GM23338 (cell line): ENCODE measurements around the gene ZFP64. TPM values are rescaled to one million over a fixed set of nuclear protein-coding genes. Genes with fewer than 3 reads are reported as not detected.

Source experiments
- ATAC-seq: fragments of 200-7000 bp; cut with Tn5 transposase; 3 replicates; pipeline ENCODE4 v1.9.1; 2020
- DNase-seq: peaks from one replicate; pipeline ENCODE4 v3.0.0-alpha.2; 2015; ENCODE audit warnings: low spot score
- H2AFZ ChIP-seq: fragments of 200-600 bp; sonication (generic); 2 replicates; pipeline ENCODE4 v1.8.0; 2016; ENCODE audit warnings: antibody characterized with exemption, mild to moderate bottlenecking, moderate library complexity
- H3F3A ChIP-seq: fragments of 200-600 bp; sonication (generic); replicated peaks from 2 replicates; pipeline ENCODE4 v1.8.0; 2017; ENCODE audit warnings: antibody characterized with exemption, mixed run types, low read depth
- H3K27ac ChIP-seq: fragments of 200-600 bp; sonication (generic); 2 replicates; pipeline ENCODE4 v1.6.1; 2016; ENCODE audit warnings: low read depth
- H3K27me3 ChIP-seq: fragments of 200-600 bp; sonication (generic); 2 replicates; pipeline ENCODE4 v1.8.0; 2016; ENCODE audit warnings: mild to moderate bottlenecking, mixed run types, moderate library complexity; ENCODE audit not compliant: insufficient read depth
- H3K36me3 ChIP-seq: fragments of 200-600 bp; sonication (generic); 2 replicates; pipeline ENCODE4 v1.8.0; 2016; ENCODE audit warnings: mild to moderate bottlenecking; ENCODE audit not compliant: insufficient read depth
- H3K4me1 ChIP-seq: fragments of 200-600 bp; sonication (generic); 2 replicates; pipeline ENCODE4 v1.8.0; 2016; ENCODE audit warnings: mild to moderate bottlenecking, moderate library complexity; ENCODE audit not compliant: insufficient read depth
- H3K4me2 ChIP-seq: fragments of 200-600 bp; sonication (generic); 2 replicates; pipeline ENCODE4 v1.7.1; 2017; ENCODE audit warnings: mixed run types
- H3K4me3 ChIP-seq: fragments of 200-600 bp; sonication (generic); 2 replicates; pipeline ENCODE4 v1.6.1; 2016; ENCODE audit warnings: mixed run types
- H3K79me2 ChIP-seq: fragments of 200-600 bp; sonication (generic); replicated peaks from 2 replicates; pipeline ENCODE4 v1.8.0; 2017; ENCODE audit warnings: mild to moderate bottlenecking; ENCODE audit not compliant: insufficient read depth
- H3K9me2 ChIP-seq: fragments of 200-600 bp; sonication (generic); 2 replicates; pipeline ENCODE4 v1.8.0; 2017; ENCODE audit not compliant: insufficient read depth
- H4K20me1 ChIP-seq: fragments of 200-600 bp; sonication (generic); replicated peaks from 2 replicates; pipeline ENCODE4 v1.8.0; 2017; ENCODE audit warnings: mild to moderate bottlenecking; ENCODE audit not compliant: insufficient read depth
- H3K27ac Mint-ChIP-seq: 2 replicates; pipeline ENCODE4 v1.8.0; 2020; ENCODE audit warnings: inconsistent platforms, mild to moderate bottlenecking, moderate library complexity, mixed read lengths
- H3K27me3 Mint-ChIP-seq: 3 replicates; pipeline ENCODE4 v1.8.0; 2022; ENCODE audit warnings: low read depth, mild to moderate bottlenecking, moderate library complexity, mixed read lengths, inconsistent platforms; ENCODE audit not compliant: insufficient read depth, poor library complexity
- H3K36me3 Mint-ChIP-seq: 3 replicates; pipeline ENCODE4 v1.8.0; 2021; ENCODE audit warnings: low read depth, mild to moderate bottlenecking, inconsistent platforms, moderate library complexity, mixed read lengths
- H3K4me1 Mint-ChIP-seq: 3 replicates; pipeline ENCODE4 v1.8.0; 2020; ENCODE audit warnings: mild to moderate bottlenecking, inconsistent platforms, mixed read lengths
- H3K4me3 Mint-ChIP-seq: 3 replicates; pipeline ENCODE4 v1.8.0; 2021; ENCODE audit warnings: moderate library complexity, mild to moderate bottlenecking, inconsistent platforms, mixed read lengths
- H3K9me3 Mint-ChIP-seq: 3 replicates; pipeline ENCODE4 v1.8.0; 2020; ENCODE audit warnings: moderate library complexity, mild to moderate bottlenecking, inconsistent platforms, mixed read lengths
- CREB1 ChIP-seq: fragments of 250-450 bp; sonication (Bioruptor Pico); IDR thresholded peaks from 2 replicates; pipeline ENCODE4 v1.5.0; 2020; ENCODE audit warnings: low read depth, mild to moderate bottlenecking, moderate library complexity
- EZH2 ChIP-seq: fragments of 200-600 bp; sonication (generic); IDR thresholded peaks from one replicate; pipeline ENCODE4 v1.8.0; 2017; ENCODE audit warnings: antibody characterized with exemption, mild to moderate bottlenecking, low read depth; ENCODE audit not compliant: unreplicated experiment
- NANOG ChIP-seq: IDR thresholded peaks from 2 replicates; pipeline ENCODE4 v1.6.1; 2016; ENCODE audit warnings: antibody characterized with exemption, borderline replicate concordance
- REST ChIP-seq: IDR thresholded peaks from one replicate; pipeline ENCODE4 v1.6.1; 2018; ENCODE audit warnings: antibody characterized with exemption; ENCODE audit not compliant: unreplicated experiment
- STAT1 ChIP-seq: IDR thresholded peaks from one replicate; pipeline ENCODE4 v1.6.1; 2016; ENCODE audit warnings: antibody characterized with exemption; ENCODE audit not compliant: unreplicated experiment
- ZNF114 ChIP-seq: fragments of 250-450 bp; sonication (Bioruptor Pico); IDR thresholded peaks from 2 replicates; pipeline ENCODE4 v1.5.0; 2020; ENCODE audit warnings: mild to moderate bottlenecking, moderate library complexity
- ZNF331 ChIP-seq: fragments of 250-450 bp; sonication (Bioruptor Pico); IDR thresholded peaks from 2 replicates; pipeline ENCODE4 v1.5.0; 2020; ENCODE audit warnings: low read depth, mild to moderate bottlenecking, moderate library complexity
- polyA plus RNA-seq: library from polyadenylated mRNA; unstranded; fragments of >200 nt; fragmentation: Nextera tagmentation; extraction: Ambion mirVana; gene quantifications from 2 replicates; pipeline ENCODE4 v1.2.1, GENCODE V29; 2016
- total RNA-seq: library from RNA; depleted of rRNA; stranded (reverse); fragments of >200 nt; shearing (Covaris generic); gene quantifications from 2 replicates; pipeline ENCODE4 v1.2.3, GENCODE V29; 2014
- TF ChIP-seq, protein P1 (sequence below): fragments of 250-450 bp; sonication (Bioruptor Pico); IDR thresholded peaks from 2 replicates; pipeline ENCODE4 v1.5.0; 2020; ENCODE audit warnings: mild to moderate bottlenecking, moderate library complexity

The ZFP64 gene
- total and polyA plus RNA-seq, 2 experiments from 2014 or later, result 9.6 to 30.4 TPM

GRCh38 chr20:52209154-52209571 is 17.6 kb upstream of the ZFP64 start:
- H3K27ac ChIP-seq, result no peak overlapping the region

More at GRCh38 chr20:52209154-52209571, 17.6 kb upstream of the ZFP64 start:
- Mint-ChIP-seq H3K4me1 (peaks cover 20% of the 10 kb centered on the region), H3K4me3 (peak overlapping the region; percentile 23; the same call in 2 of the 3 replicates), H3K36me3 (peaks cover 6% of the 10 kb centered on the region; the same call in 1 of the 3 replicates), H3K27ac (peak overlapping the region; percentile 40), H3K9me3 (peaks cover 10% of the 10 kb centered on the region; the same call in 2 of the 3 replicates), H3K27me3 (peaks cover 4% of the 10 kb centered on the region)
- no peaks in the 10 kb centered on the region for H3K27me3 ChIP-seq
- H3K9me2 ChIP-seq, result no peaks in the 10 kb centered on the region; the same call in 1 of the 2 replicates
- ATAC-seq (peak; percentile 92), DNase-seq (peak; percentile 81)
- H2AFZ ChIP-seq, result no peak overlapping the region
- H3K4me1 ChIP-seq, result peaks cover 9% of the 10 kb centered on the region
- H3K36me3 ChIP-seq, result no peaks in the 10 kb centered on the region
- H3F3A ChIP-seq, result no peaks in the 10 kb centered on the region
- no peak overlapping the region; the same call in 1 of the 2 replicates for H3K4me2 ChIP-seq
- TF ChIP-seq, protein P1, sequence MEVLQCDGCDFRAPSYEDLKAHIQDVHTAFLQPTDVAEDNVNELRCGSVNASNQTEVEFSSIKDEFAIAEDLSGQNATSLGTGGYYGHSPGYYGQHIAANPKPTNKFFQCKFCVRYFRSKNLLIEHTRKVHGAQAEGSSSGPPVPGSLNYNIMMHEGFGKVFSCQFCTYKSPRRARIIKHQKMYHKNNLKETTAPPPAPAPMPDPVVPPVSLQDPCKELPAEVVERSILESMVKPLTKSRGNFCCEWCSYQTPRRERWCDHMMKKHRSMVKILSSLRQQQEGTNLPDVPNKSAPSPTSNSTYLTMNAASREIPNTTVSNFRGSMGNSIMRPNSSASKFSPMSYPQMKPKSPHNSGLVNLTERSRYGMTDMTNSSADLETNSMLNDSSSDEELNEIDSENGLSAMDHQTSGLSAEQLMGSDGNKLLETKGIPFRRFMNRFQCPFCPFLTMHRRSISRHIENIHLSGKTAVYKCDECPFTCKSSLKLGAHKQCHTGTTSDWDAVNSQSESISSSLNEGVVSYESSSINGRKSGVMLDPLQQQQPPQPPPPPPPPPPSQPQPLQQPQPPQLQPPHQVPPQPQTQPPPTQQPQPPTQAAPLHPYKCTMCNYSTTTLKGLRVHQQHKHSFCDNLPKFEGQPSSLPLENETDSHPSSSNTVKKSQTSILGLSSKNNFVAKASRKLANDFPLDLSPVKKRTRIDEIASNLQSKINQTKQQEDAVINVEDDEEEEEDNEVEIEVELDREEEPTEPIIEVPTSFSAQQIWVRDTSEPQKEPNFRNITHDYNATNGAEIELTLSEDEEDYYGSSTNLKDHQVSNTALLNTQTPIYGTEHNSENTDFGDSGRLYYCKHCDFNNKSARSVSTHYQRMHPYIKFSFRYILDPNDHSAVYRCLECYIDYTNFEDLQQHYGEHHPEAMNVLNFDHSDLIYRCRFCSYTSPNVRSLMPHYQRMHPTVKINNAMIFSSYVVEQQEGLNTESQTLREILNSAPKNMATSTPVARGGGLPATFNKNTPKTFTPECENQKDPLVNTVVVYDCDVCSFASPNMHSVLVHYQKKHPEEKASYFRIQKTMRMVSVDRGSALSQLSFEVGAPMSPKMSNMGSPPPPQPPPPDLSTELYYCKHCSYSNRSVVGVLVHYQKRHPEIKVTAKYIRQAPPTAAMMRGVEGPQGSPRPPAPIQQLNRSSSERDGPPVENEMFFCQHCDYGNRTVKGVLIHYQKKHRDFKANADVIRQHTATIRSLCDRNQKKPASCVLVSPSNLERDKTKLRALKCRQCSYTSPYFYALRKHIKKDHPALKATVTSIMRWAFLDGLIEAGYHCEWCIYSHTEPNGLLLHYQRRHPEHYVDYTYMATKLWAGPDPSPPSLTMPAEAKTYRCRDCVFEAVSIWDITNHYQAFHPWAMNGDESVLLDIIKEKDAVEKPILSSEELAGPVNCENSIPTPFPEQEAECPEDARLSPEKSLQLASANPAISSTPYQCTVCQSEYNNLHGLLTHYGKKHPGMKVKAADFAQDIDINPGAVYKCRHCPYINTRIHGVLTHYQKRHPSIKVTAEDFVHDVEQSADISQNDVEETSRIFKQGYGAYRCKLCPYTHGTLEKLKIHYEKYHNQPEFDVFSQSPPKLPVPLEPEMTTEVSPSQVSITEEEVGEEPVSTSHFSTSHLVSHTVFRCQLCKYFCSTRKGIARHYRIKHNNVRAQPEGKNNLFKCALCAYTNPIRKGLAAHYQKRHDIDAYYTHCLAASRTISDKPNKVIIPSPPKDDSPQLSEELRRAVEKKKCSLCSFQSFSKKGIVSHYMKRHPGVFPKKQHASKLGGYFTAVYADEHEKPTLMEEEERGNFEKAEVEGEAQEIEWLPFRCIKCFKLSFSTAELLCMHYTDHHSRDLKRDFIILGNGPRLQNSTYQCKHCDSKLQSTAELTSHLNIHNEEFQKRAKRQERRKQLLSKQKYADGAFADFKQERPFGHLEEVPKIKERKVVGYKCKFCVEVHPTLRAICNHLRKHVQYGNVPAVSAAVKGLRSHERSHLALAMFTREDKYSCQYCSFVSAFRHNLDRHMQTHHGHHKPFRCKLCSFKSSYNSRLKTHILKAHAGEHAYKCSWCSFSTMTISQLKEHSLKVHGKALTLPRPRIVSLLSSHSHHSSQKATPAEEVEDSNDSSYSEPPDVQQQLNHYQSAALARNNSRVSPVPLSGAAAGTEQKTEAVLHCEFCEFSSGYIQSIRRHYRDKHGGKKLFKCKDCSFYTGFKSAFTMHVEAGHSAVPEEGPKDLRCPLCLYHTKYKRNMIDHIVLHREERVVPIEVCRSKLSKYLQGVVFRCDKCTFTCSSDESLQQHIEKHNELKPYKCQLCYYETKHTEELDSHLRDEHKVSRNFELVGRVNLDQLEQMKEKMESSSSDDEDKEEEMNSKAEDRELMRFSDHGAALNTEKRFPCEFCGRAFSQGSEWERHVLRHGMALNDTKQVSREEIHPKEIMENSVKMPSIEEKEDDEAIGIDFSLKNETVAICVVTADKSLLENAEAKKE (CRISPR knock-in tag), result peak; percentile 65; the same call in 1 of the 2 replicates
- TF ChIP-seq NANOG (no peak), STAT1 (no peak), REST (no peak), ZNF331 (no peak), CREB1 (CRISPR knock-in tag) (peak; percentile 67), ZNF114 (CRISPR knock-in tag) (peak; percentile 70; the same call in 1 of the 2 replicates), EZH2 (no peak)
- no peaks in the 10 kb centered on the region for H3K79me2 ChIP-seq
- no peaks in the 10 kb centered on the region for H4K20me1 ChIP-seq
- H3K4me3 ChIP-seq, result no peak overlapping the region
